IPS-20b (cell line): ENCODE measurements around the gene BTBD6.
"Not testable (repeated sequence)": the region's sequence is repeated elsewhere in the genome, so short reads cannot be mapped to it uniquely, and the experiment has no call there.

Source experiments
- H3K27ac ChIP-seq: one replicate; pipeline ENCODE4 v1.5.1; 2013; ENCODE audit warnings: low read length
- H3K27me3 ChIP-seq: 2 replicates; pipeline ENCODE4 v1.6.1; 2013; ENCODE audit warnings: mild to moderate bottlenecking, low read length, inconsistent platforms; ENCODE audit not compliant: insufficient read depth
- H3K36me3 ChIP-seq: 2 replicates; pipeline ENCODE4 v1.6.1; 2013; ENCODE audit warnings: low read depth, mild to moderate bottlenecking, inconsistent platforms, low read length, moderate library complexity; ENCODE audit not compliant: insufficient read depth
- H3K4me1 ChIP-seq: 2 replicates; pipeline ENCODE4 v1.6.1; 2013; ENCODE audit warnings: mild to moderate bottlenecking, control low read depth, inconsistent platforms, low read length, moderate library complexity; ENCODE audit not compliant: insufficient read depth
- H3K4me3 ChIP-seq: 2 replicates; pipeline ENCODE4 v1.5.1; 2013; ENCODE audit warnings: mild to moderate bottlenecking, low read length, inconsistent platforms
- H3K9ac ChIP-seq: 2 replicates; pipeline ENCODE4 v1.6.1; 2013; ENCODE audit warnings: low read depth, mild to moderate bottlenecking, inconsistent platforms, low read length, moderate library complexity
- H3K9me3 ChIP-seq: 2 replicates; pipeline ENCODE4 v1.6.1; 2013; ENCODE audit warnings: mild to moderate bottlenecking, low read depth, low read length, inconsistent platforms; ENCODE audit not compliant: insufficient read depth

BTBD6 gene

GRCh38 chr14:105277448-105277847, 29.1 kb downstream of the BTBD6 start:
- H3K27ac ChIP-seq, H3K27me3 ChIP-seq, H3K9ac ChIP-seq, H3K9me3 ChIP-seq, H3K36me3 ChIP-seq, H3K4me1 ChIP-seq, H3K4me3 ChIP-seq: not testable (repeated sequence)

- H3K9ac ChIP-seq, result no peak overlapping the region
- no peaks in the 10 kb centered on the region for H3K9me3 ChIP-seq
- no peaks in the 10 kb centered on the region for H3K4me1 ChIP-seq
- no peak overlapping the region for H3K27ac ChIP-seq
- 0 out of 2 replicates have a peak, but pooled peaks cover 3% of the 10 kb centered on the region for H3K36me3 ChIP-seq
- no peak overlapping the region for H3K4me3 ChIP-seq
- H3K27me3 ChIP-seq, result no peaks in the 10 kb centered on the region
Measured at GRCh38 chr14:105279642-105280361, 31.5 kb downstream of the BTBD6 start.

GRCh38 chr14:105280525-105280924, 32.2 kb downstream of the BTBD6 start:
- no peak overlapping the region for H3K27ac ChIP-seq
- no peaks in the 10 kb centered on the region for H3K9me3 ChIP-seq
- H3K4me1 ChIP-seq, result no peaks in the 10 kb centered on the region
- H3K4me3 ChIP-seq, result no peak overlapping the region
- H3K9ac ChIP-seq, result no peak overlapping the region
- 0 out of 2 replicates have a peak, but pooled peaks cover 3% of the 10 kb centered on the region for H3K36me3 ChIP-seq
- no peaks in the 10 kb centered on the region for H3K27me3 ChIP-seq

- 0 out of 2 replicates have a peak, but pooled peaks cover 3% of the 10 kb centered on the region for H3K36me3 ChIP-seq
- H3K27ac ChIP-seq, result no peak overlapping the region
- H3K4me1 ChIP-seq, result no peaks in the 10 kb centered on the region
- no peaks in the 10 kb centered on the region for H3K9me3 ChIP-seq
- H3K4me3 ChIP-seq, result no peak overlapping the region
- no peak overlapping the region for H3K9ac ChIP-seq
- H3K27me3 ChIP-seq, result no peaks in the 10 kb centered on the region
Measured at GRCh38 chr14:105281371-105282097, 33.2 kb downstream of the BTBD6 start.

GRCh38 chr14:105282098-105282725, 33.9 kb downstream of the BTBD6 start:
- Histone ChIP-seq H3K4me3 (no peak overlapping the region), H3K4me1 (no peaks in the 10 kb centered on the region), H3K9ac (no peak overlapping the region), H3K27me3 (no peaks in the 10 kb centered on the region), H3K9me3 (no peaks in the 10 kb centered on the region), H3K36me3 (0 out of 2 replicates have a peak, but pooled peaks cover 3% of the 10 kb centered on the region), H3K27ac (no peak overlapping the region)

GRCh38 chr14:105283028-105283427, 34.7 kb downstream of the BTBD6 start:
- 0 out of 2 replicates have a peak, but pooled peaks cover 3% of the 10 kb centered on the region for H3K36me3 ChIP-seq
- no peak overlapping the region for H3K27ac ChIP-seq
- no peak overlapping the region for H3K4me3 ChIP-seq
- H3K9ac ChIP-seq, result no peak overlapping the region
- H3K9me3 ChIP-seq, result no peaks in the 10 kb centered on the region
- H3K4me1 ChIP-seq, result no peaks in the 10 kb centered on the region
- no peaks in the 10 kb centered on the region for H3K27me3 ChIP-seq

GRCh38 chr14:105283899-105284298, 35.6 kb downstream of the BTBD6 start:
- Histone ChIP-seq H3K4me3 (no peak overlapping the region), H3K27ac (no peak overlapping the region), H3K27me3 (no peaks in the 10 kb centered on the region), H3K4me1 (no peaks in the 10 kb centered on the region), H3K36me3 (0 out of 2 replicates have a peak, but pooled peaks cover 3% of the 10 kb centered on the region), H3K9ac (no peak overlapping the region), H3K9me3 (no peaks in the 10 kb centered on the region)

- no peak overlapping the region for H3K9ac ChIP-seq
- H3K27me3 ChIP-seq, result no peaks in the 10 kb centered on the region
- H3K4me1 ChIP-seq, result no peaks in the 10 kb centered on the region
- no peak overlapping the region for H3K4me3 ChIP-seq
- no peak overlapping the region for H3K27ac ChIP-seq
- H3K9me3 ChIP-seq, result no peaks in the 10 kb centered on the region
- H3K36me3 ChIP-seq, result 0 out of 2 replicates have a peak, but pooled peaks cover 3% of the 10 kb centered on the region
Measured at GRCh38 chr14:105285174-105285573, 36.8 kb downstream of the BTBD6 start.

GRCh38 chr14:105286759-105287144, 38.4 kb downstream of the BTBD6 start:
- H3K27ac ChIP-seq, result no peak overlapping the region
- no peak overlapping the region for H3K9ac ChIP-seq
- H3K4me3 ChIP-seq, result no peak overlapping the region
- no peaks in the 10 kb centered on the region for H3K9me3 ChIP-seq
- H3K4me1 ChIP-seq, result no peaks in the 10 kb centered on the region
- 0 out of 2 replicates have a peak, but pooled peaks cover 3% of the 10 kb centered on the region for H3K36me3 ChIP-seq
- H3K27me3 ChIP-seq, result no peaks in the 10 kb centered on the region

- H3K27me3 ChIP-seq, result no peaks in the 10 kb centered on the region
- no peak overlapping the region for H3K27ac ChIP-seq
- no peak overlapping the region for H3K9ac ChIP-seq
- no peaks in the 10 kb centered on the region for H3K4me1 ChIP-seq
- H3K36me3 ChIP-seq, result 0 out of 2 replicates have a peak, but pooled peaks cover 3% of the 10 kb centered on the region
- no peaks in the 10 kb centered on the region for H3K9me3 ChIP-seq
- H3K4me3 ChIP-seq, result no peak overlapping the region
Measured at GRCh38 chr14:105287249-105288102, 39.1 kb downstream of the BTBD6 start.

GRCh38 chr14:105288936-105289335, 40.6 kb downstream of the BTBD6 start:
- not testable (repeated sequence) for H3K4me3 ChIP-seq, H3K4me1 ChIP-seq, H3K27ac ChIP-seq

More at GRCh38 chr14:105288936-105289335, 40.6 kb downstream of the BTBD6 start:
- H3K9me3 ChIP-seq, H3K27me3 ChIP-seq, H3K36me3 ChIP-seq, H3K9ac ChIP-seq: not testable (repeated sequence)
